ENCODE results near the gene HBG1.

- TF ChIP-seq POLR2A (IDR thresholded peaks at IDR 0.05; ENCODE audit: low read depth, low read length) (no peak), CTCF (conservative IDR thresholded peaks at IDR 0.05; ENCODE audit: low read depth, low read length) (no peak), MAZ (IDR thresholded peaks at IDR 0.05; ENCODE audit: borderline replicate concordance, low read depth, low read length) (no peak), MAFK (IDR thresholded peaks at IDR 0.05; ENCODE audit: low read depth, low read length) (no peak), SMC3 (IDR thresholded peaks at IDR 0.05; ENCODE audit: low read depth, low read length) (no peak), RFX5 (IDR thresholded peaks at IDR 0.05; ENCODE audit: low read depth, low read length) (no peak), RCOR1 (IDR thresholded peaks at IDR 0.05; ENCODE audit: insufficient replicate concordance, low read length) (no peak), CEBPB (IDR thresholded peaks at IDR 0.05; ENCODE audit: low read depth, low read length) (no peak), BHLHE40 (IDR thresholded peaks at IDR 0.05; ENCODE audit: low read depth, low read length) (no peak), FOS (IDR thresholded peaks at IDR 0.05; ENCODE audit: low read depth, low read length) (no peak), RAD21 (IDR thresholded peaks at IDR 0.05; ENCODE audit: low read length) (no peak), MXI1 (IDR thresholded peaks at IDR 0.05; ENCODE audit: borderline replicate concordance, low read depth, low read length) (no peak), CHD1 (IDR thresholded peaks at IDR 0.05; ENCODE audit: low read depth, low read length) (no peak)
These were observed 15.2 kb downstream of the HBG1 start, which contains the start of gene HBD for GRCh38 chr11:5234381-5234834.
